Endothelial cell of umbilical vein (primary cell): ENCODE measurements around the gene FSTL4. TPM values are rescaled to one million over a fixed set of nuclear protein-coding genes. Genes with fewer than 3 reads are reported as not detected.
A peak's percentile ranks its signal among the peaks of the same experiment; 100 is the strongest.

ENCODE experiments used
- BruUV-seq: library from RNA; stranded (reverse); fragments of 400-500 nt; replicated peaks from 2 replicates; lab custom pipeline; 2021; lab: Mats Ljungman, UMichigan
- CTCF ChIA-PET: fragments of 300-600, 350-600 bp; sonication (Branson Sonifier 250); formaldehyde crosslinking; loops from one replicate; lab custom pipeline; 2021; ENCODE audit warnings: antibody characterized with exemption, inconsistent platforms; lab: Charles Lee
- POLR2A ChIA-PET: fragments of 300-600, 350-600 bp; sonication (Branson Sonifier 250); formaldehyde crosslinking; loops from one replicate; lab custom pipeline; 2021; ENCODE audit warnings: antibody characterized with exemption, inconsistent platforms; lab: Charles Lee
- DNase-seq: peaks from one replicate; pipeline ENCODE4 v3.0.0-alpha.2; 2011; ENCODE audit warnings: low read depth, low spot score
- FAIRE-seq: peaks from 2 replicates; lab custom pipeline; 2011; peaks lifted over from hg19 to GRCh38; lab: Jason Lieb, UNC
- H2AFZ ChIP-seq: 2 replicates; pipeline ENCODE4 v1.6.0; 2012; ENCODE audit warnings: low read depth, low read length, control low read depth, inconsistent platforms
- H3K27ac ChIP-seq: 2 replicates; pipeline ENCODE4 v1.5.1; 2011; ENCODE audit warnings: low read depth, mild to moderate bottlenecking, control low read depth, low read length, moderate library complexity; ENCODE audit not compliant: insufficient read depth
- H3K27me3 ChIP-seq, 2 experiments: 2 replicates each; pipeline versions ENCODE4 v1.6.0 to v1.6.1; 2011; ENCODE audit warnings: low read length in 2 of 2, mixed read lengths in 1 of 2; ENCODE audit not compliant: control insufficient read depth in 2 of 2, insufficient read depth in 2 of 2
- H3K36me3 ChIP-seq, 2 experiments: 2 replicates in 1 of 2; 3 replicates in 1 of 2; pipeline ENCODE4 v1.5.1; 2011; ENCODE audit warnings: low read length in 2 of 2, mild to moderate bottlenecking in 1 of 2, moderate library complexity in 1 of 2; ENCODE audit not compliant: control insufficient read depth in 2 of 2, insufficient read depth in 2 of 2; ENCODE audit errors: extremely low read depth in 1 of 2
- H3K4me1 ChIP-seq: 3 replicates; pipeline ENCODE4 v1.5.1; 2011; ENCODE audit warnings: mild to moderate bottlenecking, low read length; ENCODE audit not compliant: control insufficient read depth, insufficient read depth; ENCODE audit errors: extremely low read depth
- H3K4me2 ChIP-seq: 2 replicates; pipeline ENCODE4 v1.6.1; 2011; ENCODE audit warnings: low read length, control low read depth, mixed read lengths; ENCODE audit not compliant: insufficient read depth
- H3K4me3 ChIP-seq, 3 experiments: fragments of 200-600 bp in 1 of 3; sonication (generic), shearing (Covaris generic) in 1 of 3; replicated peaks in 1 of 3; 2 replicates each; pipeline ENCODE4 v1.5.1; 2011 to 2016; ENCODE audit warnings: control low read depth in 3 of 3, low read length in 3 of 3, mild to moderate bottlenecking in 2 of 3, inconsistent platforms in 1 of 3, low read depth in 1 of 3, moderate library complexity in 1 of 3; ENCODE audit not compliant: insufficient read depth in 1 of 3
- H3K79me2 ChIP-seq: 2 replicates; pipeline ENCODE4 v1.6.0; 2012; ENCODE audit warnings: low read length, inconsistent platforms; ENCODE audit not compliant: control insufficient read depth, insufficient read depth
- H3K9ac ChIP-seq: replicated peaks from 2 replicates; pipeline ENCODE3; 2011; ENCODE audit warnings: low read length, control low read depth; ENCODE audit not compliant: insufficient read depth; ENCODE audit errors: extremely low read depth
- H3K9me1 ChIP-seq: replicated peaks from 3 replicates; pipeline ENCODE4 v1.6.0; 2011; ENCODE audit warnings: mild to moderate bottlenecking, low read length; ENCODE audit not compliant: control insufficient read depth, insufficient read depth; ENCODE audit errors: extremely low read depth
- H3K9me3 ChIP-seq: replicated peaks from 2 replicates; pipeline ENCODE4 v1.5.1; 2012; ENCODE audit warnings: low read length, inconsistent platforms; ENCODE audit not compliant: control insufficient read depth, insufficient read depth
- H4K20me1 ChIP-seq: replicated peaks from 2 replicates; pipeline ENCODE3; 2011; ENCODE audit warnings: mild to moderate bottlenecking, low read length; ENCODE audit not compliant: control insufficient read depth, insufficient read depth; ENCODE audit errors: extremely low read depth
- CTCF ChIP-seq, 2 donors: IDR thresholded peaks; 1 replicate in 1 of 2; 2 replicates in 1 of 2; pipeline ENCODE4 v1.5.1; 2011; ENCODE audit warnings: low read length in 2 of 2, mild to moderate bottlenecking in 2 of 2, moderate library complexity in 2 of 2, control low read depth in 1 of 2, inconsistent platforms in 1 of 2, low read depth in 1 of 2; ENCODE audit not compliant: insufficient read depth in 1 of 2; ENCODE audit errors: extremely low read depth in 1 of 2
- EZH2 ChIP-seq: IDR thresholded peaks from 2 replicates; pipeline ENCODE4 v1.6.1; 2012; ENCODE audit warnings: borderline replicate concordance, low read depth, mild to moderate bottlenecking, moderate library complexity, low read length, inconsistent platforms; ENCODE audit not compliant: severe bottlenecking
- FOS ChIP-seq: IDR thresholded peaks from 2 replicates; pipeline ENCODE4 v1.6.1; 2011; ENCODE audit warnings: mild to moderate bottlenecking, low read length, moderate library complexity, borderline replicate concordance; ENCODE audit not compliant: insufficient read depth
- GATA2 ChIP-seq: IDR thresholded peaks from 2 replicates; pipeline ENCODE4 v1.7.0; 2011; ENCODE audit warnings: low read depth, mild to moderate bottlenecking, moderate library complexity, mixed read lengths, low read length; ENCODE audit not compliant: insufficient read length, insufficient read depth
- JUN ChIP-seq: IDR thresholded peaks from 2 replicates; pipeline ENCODE4 v1.6.1; 2011; ENCODE audit warnings: borderline replicate concordance, low read depth; ENCODE audit not compliant: insufficient read length, insufficient read depth
- MAX ChIP-seq: IDR thresholded peaks from 2 replicates; pipeline ENCODE4 v1.6.1; 2011; ENCODE audit not compliant: insufficient read depth, insufficient read length
- MYC ChIP-seq: IDR thresholded peaks from one replicate; pipeline ENCODE4 v1.6.1; 2011; ENCODE audit warnings: mild to moderate bottlenecking, low read depth, low read length
- POLR2A ChIP-seq: IDR thresholded peaks from 2 replicates; pipeline ENCODE4 v1.6.1; 2012; ENCODE audit warnings: low read depth, mild to moderate bottlenecking, control low read depth, low read length
- POLR2AphosphoS5 ChIP-seq: IDR thresholded peaks from 2 replicates; pipeline ENCODE4 v1.6.1; 2012; ENCODE audit warnings: low read depth, mild to moderate bottlenecking, control low read depth, low read length, moderate library complexity; ENCODE audit not compliant: insufficient read depth
- dilution Hi-C: fragments of 300-500 bp; cut with MboI; formaldehyde crosslinking; loops from one replicate; pipeline ENCODE4 v1.15.0; 2019; ENCODE audit warnings: low sequenced_read_pairs; ENCODE audit not compliant: extremely low pct_ligation_motif_present
- intact Hi-C: fragments of 100-400 bp; cut with micrococcal nuclease; formaldehyde crosslinking; loops from one replicate; pipeline ENCODE4 v1.10.0; 2022
- polyA plus RNA-seq, 4 experiments: library from polyadenylated mRNA; depleted of rRNA in 3 of 4; stranded (reverse) in 3 of 4; unstranded in 1 of 4; fragments of >200 nt; gene quantifications; 2 replicates each; pipeline versions ENCODE4 v1.2.1 to v1.2.3, GENCODE V29; 2011 to 2012; ENCODE audit warnings: missing spikeins in 1 of 4
- total RNA-seq: library from RNA; stranded (reverse); gene quantifications from 2 replicates; pipeline ENCODE4 v1.2.3, GENCODE V29; 2021

The FSTL4 gene
- total and polyA plus RNA-seq, 2 donors (not counting 3 experiments of a cell fraction or from before 2014, with no cell fraction given), result 0.18 TPM; not detected in 1

DNA sequence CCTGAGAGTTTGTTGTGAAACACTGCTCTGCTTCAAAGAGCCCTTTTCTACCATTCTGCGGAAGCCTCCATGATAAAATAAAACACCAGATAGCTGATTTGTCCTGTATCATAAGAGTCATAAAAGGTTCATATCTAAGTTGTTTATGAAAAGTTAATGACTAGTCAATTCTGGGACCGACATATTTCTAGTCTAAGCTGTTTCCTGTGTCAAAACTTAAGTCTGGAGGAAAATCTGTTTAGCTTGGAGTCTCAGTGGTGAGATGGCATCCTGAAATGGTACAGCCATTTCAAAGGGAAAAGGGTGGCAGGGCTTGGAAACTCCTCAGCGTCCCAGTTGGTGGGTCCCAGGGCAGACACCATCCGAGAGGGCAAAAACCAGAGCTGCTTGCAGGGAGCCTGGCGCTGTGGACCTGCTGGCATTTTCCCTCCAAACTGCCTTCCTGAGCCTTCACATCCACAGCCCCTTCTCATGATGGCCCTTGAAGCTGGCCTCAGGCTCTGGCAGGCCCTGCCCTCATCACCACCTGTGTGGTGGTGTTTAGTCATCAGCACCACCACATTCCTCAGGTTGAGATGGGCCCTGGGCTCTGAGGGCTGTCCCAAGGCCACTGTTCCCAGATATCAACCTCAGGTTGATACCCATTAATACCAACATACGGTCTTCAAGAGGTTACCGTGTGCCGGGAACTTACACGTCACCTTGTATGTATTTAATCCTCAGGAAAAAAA, 376.5 kb downstream of the FSTL4 start:
- BruUV-seq, result no TSS peak
- Histone ChIP-seq H3K9ac (no peak overlapping the region), H4K20me1 (no peaks in the 10 kb centered on the region), H3K36me3 (no peaks in the 10 kb centered on the region), H3K4me3 (no peak overlapping the region), H2AFZ (peak overlapping the region; percentile 70), H3K9me1 (no peaks in the 10 kb centered on the region), H3K4me2 (no peak overlapping the region), H3K27ac (peak overlapping the region; percentile 37), H3K4me1 (peaks cover 19% of the 10 kb centered on the region), H3K27me3 (no peaks in the 10 kb centered on the region), H3K9me3 (no peaks in the 10 kb centered on the region), H3K79me2 (no peaks in the 10 kb centered on the region)
- FAIRE-seq (peak; percentile 83), DNase-seq (peak; percentile 66)
- TF ChIP-seq POLR2AphosphoS5 (peak; percentile 21), FOS (no peak)
- ChIA-PET CTCF (interaction anchor here (0.9 to 2.2 kb wide), 5 partner anchors 9 to 15 kb away, joined by 3 to 19 read pairs (median 4); no protein-coding TSS in a partner anchor), POLR2A (no interaction called here)
- intact Hi-C loops (no loop called here), dilution Hi-C loops (no loop called here)

DNA sequence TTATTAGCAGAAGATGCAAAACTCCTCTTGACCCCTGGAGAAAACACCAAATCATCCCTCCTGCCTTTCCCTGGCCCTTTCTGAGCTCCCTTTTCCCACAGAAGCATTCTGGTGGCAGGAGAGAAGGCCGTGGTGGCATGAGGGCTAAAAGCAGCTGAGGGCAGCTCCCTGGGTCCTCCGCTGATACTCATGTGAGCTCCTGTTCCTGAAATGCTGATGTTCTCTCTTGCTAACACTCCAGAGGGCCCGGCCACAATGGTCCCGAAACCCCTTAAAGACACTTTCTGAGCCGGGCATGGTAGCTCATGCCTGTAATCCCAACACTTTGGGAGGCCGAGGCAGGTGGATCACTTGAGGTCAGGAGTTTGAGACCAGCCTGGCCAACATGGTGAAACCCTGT, 377.4 kb downstream of the FSTL4 start:
- H3K9me1 ChIP-seq, result no peaks in the 10 kb centered on the region
- H4K20me1 ChIP-seq, result no peaks in the 10 kb centered on the region
- dilution Hi-C loops (no loop called here), intact Hi-C loops (no loop called here)
- FAIRE-seq (no peak), DNase-seq (no peak)
- POLR2A ChIA-PET, result no interaction called here
- no peak for TF ChIP-seq FOS
- TF ChIP-seq CTCF (IDR thresholded peaks at IDR 0.05; ENCODE audit: extremely low read depth in 1 of 2, insufficient read depth in 1 of 2, low read depth in 1 of 2, low read length in 2 of 2), result no peak
- TF ChIP-seq JUN, result no peak
- TF ChIP-seq MYC, result no peak
- TF ChIP-seq EZH2, result no peak
- TF ChIP-seq MAX, result no peak
- no peak for TF ChIP-seq POLR2AphosphoS5
- TF ChIP-seq POLR2A, result no peak
- no peak for TF ChIP-seq GATA2
- CTCF ChIA-PET, result interaction anchor here (1.4 to 2.2 kb wide), 3 partner anchors 10 to 13 kb away, joined by 3 to 19 read pairs (median 5); no protein-coding TSS in a partner anchor
- H3K4me1 ChIP-seq, result peaks cover 9% of the 10 kb centered on the region
- no TSS peak for BruUV-seq
- no peak overlapping the region for H3K4me2 ChIP-seq
- H3K79me2 ChIP-seq, result no peaks in the 10 kb centered on the region
- no peak overlapping the region for H3K9ac ChIP-seq
- H3K36me3 ChIP-seq, result no peaks in the 10 kb centered on the region
- H3K9me3 ChIP-seq, result no peaks in the 10 kb centered on the region
- no peak overlapping the region for H3K27ac ChIP-seq
- no peaks in the 10 kb centered on the region for H3K27me3 ChIP-seq
- no peak overlapping the region for H2AFZ ChIP-seq
- H3K4me3 ChIP-seq, result no peak overlapping the region
